ENCODE data around the gene NPC1L1.
A peak's percentile ranks its signal among the peaks of the same experiment; 100 is the strongest.

Gene NPC1L1, protein sequence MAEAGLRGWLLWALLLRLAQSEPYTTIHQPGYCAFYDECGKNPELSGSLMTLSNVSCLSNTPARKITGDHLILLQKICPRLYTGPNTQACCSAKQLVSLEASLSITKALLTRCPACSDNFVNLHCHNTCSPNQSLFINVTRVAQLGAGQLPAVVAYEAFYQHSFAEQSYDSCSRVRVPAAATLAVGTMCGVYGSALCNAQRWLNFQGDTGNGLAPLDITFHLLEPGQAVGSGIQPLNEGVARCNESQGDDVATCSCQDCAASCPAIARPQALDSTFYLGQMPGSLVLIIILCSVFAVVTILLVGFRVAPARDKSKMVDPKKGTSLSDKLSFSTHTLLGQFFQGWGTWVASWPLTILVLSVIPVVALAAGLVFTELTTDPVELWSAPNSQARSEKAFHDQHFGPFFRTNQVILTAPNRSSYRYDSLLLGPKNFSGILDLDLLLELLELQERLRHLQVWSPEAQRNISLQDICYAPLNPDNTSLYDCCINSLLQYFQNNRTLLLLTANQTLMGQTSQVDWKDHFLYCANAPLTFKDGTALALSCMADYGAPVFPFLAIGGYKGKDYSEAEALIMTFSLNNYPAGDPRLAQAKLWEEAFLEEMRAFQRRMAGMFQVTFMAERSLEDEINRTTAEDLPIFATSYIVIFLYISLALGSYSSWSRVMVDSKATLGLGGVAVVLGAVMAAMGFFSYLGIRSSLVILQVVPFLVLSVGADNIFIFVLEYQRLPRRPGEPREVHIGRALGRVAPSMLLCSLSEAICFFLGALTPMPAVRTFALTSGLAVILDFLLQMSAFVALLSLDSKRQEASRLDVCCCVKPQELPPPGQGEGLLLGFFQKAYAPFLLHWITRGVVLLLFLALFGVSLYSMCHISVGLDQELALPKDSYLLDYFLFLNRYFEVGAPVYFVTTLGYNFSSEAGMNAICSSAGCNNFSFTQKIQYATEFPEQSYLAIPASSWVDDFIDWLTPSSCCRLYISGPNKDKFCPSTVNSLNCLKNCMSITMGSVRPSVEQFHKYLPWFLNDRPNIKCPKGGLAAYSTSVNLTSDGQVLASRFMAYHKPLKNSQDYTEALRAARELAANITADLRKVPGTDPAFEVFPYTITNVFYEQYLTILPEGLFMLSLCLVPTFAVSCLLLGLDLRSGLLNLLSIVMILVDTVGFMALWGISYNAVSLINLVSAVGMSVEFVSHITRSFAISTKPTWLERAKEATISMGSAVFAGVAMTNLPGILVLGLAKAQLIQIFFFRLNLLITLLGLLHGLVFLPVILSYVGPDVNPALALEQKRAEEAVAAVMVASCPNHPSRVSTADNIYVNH (N-terminal part only)

DNA sequence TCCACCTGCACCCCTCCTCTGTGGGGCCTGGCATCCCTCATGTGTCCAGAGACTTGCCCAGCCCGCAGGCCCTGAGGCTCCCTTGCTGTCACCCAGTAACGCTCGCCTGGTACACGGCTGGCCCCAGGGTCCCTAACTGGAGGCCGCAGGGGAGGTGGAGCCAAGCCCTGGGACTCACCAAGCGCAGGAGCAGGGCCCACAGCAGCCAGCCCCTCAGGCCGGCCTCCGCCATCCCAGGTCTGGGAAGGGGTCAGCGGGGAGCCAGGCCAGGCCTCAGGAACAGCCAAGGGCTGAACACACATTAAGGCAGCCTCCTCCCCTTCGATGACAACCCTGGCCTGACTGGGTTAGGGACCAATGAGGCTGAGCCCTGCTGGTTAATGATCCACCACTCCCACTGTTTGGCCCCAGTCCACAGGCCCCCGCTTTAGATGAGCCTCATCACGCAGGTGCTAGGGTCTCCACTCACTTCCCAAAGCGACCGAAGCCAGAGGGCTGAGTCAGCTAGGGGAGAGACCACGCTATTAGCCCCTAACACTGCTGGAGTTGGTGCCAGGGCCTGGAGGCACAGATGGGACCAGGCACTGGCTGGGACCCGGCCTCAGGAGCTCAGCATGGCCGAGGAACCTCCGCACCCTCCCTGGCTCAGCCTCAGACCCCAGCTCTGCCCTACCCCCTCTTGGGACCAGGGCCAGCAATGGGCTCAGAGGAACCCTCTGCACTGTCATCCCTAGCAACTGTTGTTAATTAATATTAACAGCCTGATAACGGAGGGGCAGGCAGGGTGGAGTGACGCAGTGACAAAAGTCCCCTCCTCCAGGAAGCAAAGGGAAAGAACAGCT lies at the start of gene NPC1L1:
TSS of gene NPC1L1 (minus strand) at position 303 of the 842 bp plus-strand sequence. CDS start at position 232, 71 bp downstream.
- no peak for DNase-seq (ENCODE audit: low spot score)

DNA sequence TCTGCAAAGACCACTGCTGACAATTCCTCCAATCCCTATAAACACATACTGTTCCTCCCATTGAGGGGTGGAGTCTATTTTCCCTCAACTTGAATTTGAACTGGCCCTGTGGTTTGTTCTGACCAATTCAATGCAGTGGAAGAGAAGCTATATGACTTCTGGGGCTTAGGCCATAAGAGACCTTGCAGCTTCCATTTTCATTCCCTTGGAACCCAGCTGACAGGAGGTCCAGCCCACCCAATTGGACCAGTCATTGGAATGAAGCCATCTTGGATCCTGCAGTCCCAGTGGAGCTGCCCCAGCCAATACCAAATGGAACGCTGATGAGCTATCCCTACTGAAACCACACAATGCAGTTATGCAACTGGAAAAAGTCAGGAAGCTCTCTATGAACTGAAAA lies 49.8 kb upstream of the NPC1L1 start:
- no peak for DNase-seq (ENCODE audit: low spot score)

DNA sequence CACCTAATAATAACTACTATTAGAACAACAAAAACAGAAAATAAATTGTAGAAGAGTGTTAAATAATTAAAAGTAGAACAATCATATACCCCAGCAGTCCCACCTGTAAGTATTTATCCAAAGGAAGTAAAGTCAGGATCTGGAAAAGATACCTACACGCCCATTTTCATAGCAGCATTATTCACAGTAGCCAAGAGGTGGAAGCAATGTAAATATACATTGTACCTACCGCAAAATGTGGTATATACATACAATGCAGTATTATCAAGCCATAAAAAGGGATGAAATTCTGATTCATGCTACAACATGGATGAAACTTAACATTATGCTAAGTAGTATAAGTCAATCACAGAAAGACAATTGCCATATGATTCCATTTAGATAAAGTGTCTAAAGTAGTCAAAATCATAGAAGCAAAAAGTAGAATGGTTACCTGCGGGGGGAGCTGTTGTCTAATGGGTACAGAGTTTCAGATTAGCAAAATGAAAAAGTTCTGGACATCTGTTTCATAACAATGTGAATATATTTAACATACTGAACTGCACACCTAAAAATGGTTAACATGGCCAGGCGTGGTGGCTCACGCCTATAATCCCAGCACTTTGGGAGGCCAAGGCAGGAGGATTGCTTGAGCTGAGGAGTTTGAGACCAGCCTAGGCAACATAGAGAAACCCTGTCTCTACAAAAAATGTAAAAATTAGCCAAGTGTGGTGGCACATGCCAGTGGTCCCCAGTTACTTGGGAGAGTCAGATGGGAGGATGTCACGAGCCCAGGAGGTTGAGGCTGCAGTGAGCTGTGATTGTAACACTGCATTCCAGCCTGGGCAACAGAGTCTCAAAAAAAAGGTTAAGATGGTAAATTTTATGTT lies 46.9 kb upstream of the NPC1L1 start:
- DNase-seq (ENCODE audit: low spot score), result no peak

DNA sequence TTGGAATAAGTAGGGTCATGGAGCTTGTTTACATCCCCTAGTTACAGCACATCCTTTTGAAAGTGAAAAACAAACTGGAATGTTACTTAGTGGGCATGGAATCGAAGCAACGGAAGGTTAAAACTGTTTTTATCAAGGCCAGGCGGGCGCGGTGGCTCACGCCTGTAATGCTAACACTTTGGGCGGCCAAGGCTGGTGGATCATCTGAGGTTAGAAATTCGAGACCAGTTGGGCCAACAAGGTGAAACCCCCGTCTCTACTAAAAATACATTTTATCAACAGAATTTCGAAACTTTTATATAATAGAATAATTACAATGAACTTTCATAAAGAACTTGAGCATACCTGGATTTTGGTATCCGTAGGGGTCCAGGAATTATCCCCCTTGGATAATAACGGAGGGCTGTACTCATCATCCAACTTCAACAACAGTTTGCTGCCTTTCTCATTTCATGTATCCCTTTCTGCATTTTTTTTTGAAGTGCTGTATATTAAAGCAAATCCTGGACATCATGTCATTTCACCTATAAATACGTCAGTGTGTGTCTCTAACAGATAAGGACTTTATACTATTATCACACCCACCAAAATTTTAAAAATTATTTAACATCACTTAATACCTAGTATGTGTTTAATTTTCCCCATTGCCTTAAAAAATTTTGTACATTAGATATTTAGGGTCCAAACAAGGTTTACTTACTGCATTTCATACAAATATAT lies 42.2 kb upstream of the NPC1L1 start:
- no peak for DNase-seq (ENCODE audit: low spot score)

DNA sequence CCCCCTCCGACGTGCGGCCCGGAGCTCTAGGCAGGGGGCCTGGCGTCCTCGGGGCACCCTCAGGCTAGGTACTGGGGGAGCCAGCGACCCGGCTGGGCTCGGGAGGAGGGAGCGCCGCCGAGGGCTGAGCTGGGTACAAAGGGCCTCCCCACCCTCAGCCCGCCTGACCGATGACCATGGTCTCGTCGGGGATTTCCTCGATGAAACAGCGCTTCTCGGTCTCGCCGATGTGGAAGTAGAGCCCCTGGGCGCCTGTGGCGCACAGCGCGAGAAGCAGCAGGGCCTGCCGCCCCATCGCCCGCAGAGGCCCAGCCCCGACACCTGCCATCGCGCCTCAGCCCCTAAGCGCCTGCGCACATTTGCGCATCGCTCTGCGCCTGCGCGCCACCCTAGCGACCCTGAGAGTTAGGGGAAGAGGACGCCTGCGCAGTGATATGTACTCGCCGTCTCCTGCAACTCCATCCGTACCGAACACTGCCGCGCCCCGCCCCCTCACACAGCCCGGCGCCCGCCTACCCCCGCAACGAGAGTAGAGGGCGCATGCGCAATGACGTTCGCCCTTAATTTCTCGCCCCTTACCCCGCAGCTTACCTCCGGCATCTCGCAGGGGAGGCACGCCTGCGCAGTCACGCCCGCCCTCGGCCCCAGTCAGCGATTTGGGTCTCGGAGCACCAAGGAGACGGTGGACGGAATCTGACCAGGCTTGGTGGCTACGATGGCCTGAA lies 40.9 kb upstream of the NPC1L1 start, which contains the start of gene TMED4:
TSS of gene TMED4 (minus strand) at position 353 of the 725 bp plus-strand sequence. CDS start at position 328, 25 bp downstream.
- peak; percentile 100 for DNase-seq (ENCODE audit: low spot score)

DNA sequence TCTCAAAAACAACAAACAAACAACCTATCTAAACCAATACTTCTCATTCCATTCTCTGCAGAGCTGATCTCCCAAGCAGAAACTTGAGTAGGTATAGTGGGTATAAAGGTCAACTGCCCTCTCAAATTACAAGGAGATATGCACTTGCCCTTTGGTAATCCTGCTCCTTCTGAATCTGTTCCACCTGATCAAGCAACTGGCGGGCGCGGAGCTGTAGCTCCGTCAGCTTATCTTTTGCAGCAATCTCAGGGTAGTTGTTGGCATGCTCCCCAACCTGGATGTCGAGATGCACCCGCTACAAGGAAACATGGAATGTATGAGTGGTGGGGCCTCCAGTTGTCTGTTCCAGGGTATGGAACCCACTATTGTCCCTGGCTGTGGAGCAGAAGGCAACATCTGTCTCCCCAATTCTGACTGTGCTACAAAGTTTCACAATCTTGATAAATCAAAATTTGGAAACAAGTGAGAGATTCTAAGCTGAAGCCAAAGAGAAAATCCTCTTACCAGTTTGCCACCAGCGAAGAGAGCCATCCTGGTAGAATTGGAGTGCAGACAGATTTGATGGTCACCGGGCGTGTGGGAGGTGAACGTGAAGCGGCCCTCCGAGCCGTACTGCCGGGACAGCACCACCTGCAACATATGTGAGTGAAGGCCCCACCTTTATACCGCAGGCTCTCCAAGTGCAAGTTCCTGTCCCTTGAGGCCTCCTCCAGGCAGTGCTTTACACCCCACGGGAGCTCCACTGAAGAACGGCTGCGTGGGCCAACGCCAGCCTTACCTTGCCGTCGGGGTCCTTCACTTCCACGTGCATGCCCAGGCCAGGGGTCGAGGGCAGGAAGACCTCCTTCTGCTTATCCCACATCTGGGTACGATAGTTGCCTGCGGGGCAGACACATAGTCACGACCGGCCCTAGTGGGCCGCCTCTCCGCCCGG lies 40.1 kb upstream of the NPC1L1 start:
- no peak for DNase-seq (ENCODE audit: low spot score)

DNA sequence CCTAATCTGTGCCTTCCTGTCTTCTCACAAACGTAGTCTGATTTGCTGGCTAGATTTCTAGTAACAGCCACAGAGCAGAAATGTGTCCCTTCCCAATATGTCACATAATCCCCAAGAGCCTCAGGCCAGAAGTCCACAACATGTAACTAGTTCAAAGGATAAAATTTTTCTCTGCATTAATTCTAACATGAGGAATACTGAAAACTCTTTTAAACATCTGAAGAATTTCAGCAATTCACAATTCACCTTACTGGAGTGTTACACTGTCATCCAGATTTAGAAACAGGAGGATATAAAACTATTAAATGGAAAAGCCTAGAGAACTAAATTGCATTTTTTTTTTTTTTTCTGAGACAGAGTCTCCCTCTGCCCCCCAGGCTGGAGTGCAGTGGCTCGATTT lies 35.1 kb upstream of the NPC1L1 start:
- no peak for DNase-seq (ENCODE audit: low spot score)

DNA sequence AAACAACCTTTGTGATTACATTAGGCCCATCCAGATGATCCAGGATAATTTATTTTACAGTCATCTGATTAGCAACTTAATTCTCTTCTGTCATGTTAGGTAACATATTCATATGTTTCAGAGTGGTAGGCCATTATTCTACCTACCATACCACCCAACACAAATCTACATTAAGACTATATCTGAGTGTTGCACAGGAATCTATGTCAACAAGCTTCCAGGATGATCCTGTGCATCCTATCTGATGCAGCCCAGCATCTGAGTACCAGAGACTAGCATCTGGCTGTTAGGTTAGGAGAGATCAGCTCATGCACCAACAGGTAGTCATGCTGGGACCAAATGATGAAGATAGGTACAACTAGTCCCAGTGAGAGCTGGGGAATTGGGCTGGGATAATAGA lies 33.9 kb upstream of the NPC1L1 start:
- no peak for DNase-seq (ENCODE audit: low spot score)

DNA sequence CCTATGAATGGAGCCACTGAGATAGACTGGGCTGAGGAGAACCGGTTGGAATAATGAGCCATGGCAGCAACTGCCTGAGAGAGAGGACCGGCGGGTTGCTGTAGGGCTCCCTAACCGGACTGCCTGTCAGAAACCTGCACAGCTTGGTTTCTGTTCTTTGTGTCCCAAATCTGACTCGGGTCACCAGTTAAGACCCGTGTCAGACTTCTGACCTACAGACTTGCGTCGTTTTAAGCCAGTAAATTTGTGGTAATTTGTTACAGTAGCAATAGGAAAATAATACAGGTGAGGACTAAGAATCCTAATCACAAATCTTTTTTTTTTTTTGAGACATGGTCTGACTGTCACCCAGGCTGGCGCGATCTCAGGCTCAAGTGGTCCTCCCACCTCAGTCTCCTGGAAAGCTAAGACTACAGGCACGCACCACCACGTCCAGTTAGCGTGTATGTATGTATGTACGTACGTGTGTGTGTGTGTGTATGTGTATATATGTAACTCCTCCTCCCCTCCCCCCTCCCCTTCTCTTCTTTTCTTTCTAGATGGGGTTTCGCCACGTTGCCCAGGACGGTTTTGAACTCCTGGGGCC lies 33.2 kb upstream of the NPC1L1 start:
- no peak for DNase-seq (ENCODE audit: low spot score)

DNA sequence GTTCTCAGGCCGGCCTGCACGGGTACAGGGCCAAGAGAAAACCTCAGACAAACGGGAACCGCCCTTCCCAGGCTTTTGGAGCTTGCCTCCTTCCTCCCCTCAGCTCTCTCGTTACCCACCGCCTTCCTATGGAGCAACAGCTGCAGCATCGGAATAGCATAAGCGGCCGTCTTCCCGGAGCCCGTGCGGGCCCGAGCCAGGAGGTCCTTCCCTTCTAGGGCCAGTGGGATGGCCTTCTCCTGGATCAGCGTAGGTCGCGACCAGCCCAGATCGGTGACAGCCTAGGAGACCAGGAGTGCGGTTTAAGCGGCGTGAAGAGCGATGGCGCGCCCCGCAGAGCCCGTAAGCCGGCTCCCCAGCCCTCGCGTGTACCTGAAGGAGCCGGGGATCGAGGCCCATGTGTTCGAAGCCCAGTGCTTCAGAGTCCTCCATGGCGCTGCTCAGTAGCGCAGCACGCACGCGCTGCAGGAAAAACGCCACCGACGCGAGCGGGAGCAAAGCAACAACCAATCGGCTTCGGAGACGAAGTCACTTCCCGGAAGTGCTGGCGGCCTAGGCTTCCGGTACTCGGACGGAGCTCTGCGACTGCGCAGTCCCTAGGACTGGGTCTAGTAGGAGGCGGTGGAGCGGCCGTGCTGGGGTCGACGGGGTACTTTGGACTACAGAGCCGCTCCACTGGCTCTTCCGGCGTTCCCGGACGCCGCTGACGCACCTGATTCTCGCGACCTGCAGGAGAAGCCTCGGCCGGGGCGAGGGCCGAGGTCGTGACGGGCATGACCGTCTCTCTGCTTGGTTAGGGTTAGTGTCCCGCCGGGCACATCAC lies 32.5 kb upstream of the NPC1L1 start, which contains the start of gene DDX56:
TSS of gene DDX56 (minus strand) at position 445 of the 823 bp plus-strand sequence. CDS start at position 432, 13 bp downstream.
- peak; percentile 94 for DNase-seq (ENCODE audit: low spot score)

DNA sequence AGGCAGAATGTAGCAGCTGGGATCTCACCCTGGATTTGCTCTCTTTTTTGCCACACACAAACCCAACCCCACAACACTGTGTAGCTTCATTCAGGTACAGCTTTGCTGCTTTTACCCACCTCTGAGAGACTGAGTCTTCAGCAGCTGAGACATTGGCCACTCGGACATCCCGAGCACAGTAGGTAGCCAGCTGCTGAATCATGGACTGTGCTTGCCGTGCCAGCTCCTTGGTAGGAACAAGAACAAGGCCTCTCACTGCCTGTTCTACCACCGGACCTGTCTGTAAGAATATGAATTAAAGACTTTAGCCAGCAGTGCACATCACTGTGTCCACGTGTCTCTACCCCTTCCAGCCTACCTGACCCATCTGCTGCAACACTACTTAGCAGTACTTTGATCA lies 31.6 kb upstream of the NPC1L1 start:
- no peak for DNase-seq (ENCODE audit: low spot score)

DNA sequence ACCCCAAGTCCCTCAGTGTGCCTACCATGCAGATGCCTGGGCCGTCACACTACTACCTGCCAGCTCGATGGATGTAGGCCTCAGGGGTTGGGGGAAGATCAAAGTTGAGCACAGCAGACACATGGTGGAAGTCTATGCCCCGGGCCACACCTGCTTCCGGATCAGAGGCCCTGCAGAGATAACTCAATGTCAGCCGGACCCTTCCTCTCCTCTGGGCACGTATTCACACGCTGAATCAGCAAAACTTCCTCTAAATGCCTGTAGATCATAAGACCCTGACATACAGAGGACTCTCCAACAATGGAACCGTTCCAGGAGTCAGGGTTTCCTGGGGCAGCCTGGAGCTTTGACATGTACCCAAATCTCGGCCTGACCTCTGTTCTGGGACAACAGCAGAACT lies 28.8 kb upstream of the NPC1L1 start:
- DNase-seq (ENCODE audit: low spot score), result no peak

DNA sequence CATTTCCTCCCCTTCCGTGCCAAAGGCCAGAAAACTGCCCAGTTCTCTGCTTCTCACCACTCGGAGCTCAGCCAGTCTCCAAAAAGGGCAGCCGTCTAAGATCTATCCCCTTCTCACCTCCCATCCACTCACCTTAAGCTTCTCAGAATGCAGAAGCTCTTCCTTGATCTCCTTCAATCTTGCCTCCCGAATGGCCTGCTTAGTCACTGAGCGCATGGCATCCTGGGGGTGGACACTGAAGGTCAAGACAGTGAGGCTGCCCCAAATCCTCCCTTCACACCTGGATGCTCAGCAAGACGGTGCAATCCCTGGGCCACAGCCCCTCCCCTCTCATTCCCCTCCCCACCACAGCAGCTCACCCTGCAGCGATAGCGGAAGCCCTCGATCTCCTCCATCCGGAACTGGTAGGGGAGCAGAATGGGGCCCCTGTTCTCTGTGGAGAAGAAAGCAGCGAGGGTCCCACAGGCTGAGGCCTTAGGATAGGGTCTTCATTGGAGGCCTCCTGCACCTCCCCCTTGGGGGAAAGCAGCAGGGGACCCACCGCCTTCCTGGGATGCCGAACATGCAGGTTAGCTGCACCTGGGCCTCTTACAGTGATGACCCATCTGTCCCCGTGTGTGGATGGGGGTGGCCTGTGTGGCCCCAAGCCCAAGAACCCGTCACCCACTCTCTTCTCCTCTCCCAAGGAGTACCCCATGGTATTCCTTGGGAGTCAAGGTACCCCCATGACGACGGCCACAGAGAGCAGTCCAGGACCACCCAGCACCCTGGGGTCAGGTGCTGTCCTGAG lies 27.8 kb upstream of the NPC1L1 start:
- DNase-seq (ENCODE audit: low spot score), result no peak

DNA sequence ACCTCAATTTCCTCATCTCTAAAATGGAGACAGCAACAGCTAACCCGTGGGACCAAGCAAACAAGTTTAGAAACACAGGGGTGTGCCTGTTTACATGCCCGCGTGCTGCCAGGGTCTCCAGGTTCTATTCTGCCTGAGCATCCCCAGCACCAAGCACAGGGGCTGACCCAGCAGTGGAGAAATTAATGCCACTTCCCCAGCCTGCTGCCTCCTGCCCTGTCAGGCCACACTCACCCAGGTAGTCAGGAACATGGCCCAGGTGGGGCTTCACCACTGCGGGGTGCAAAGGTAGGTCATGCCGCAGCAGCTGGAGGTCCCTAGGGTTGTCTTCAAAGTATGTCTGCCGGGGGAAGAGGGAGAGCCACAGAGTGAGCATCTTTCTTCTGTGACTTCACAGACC lies 26.8 kb upstream of the NPC1L1 start:
- DNase-seq (ENCODE audit: low spot score), result no peak

DNA sequence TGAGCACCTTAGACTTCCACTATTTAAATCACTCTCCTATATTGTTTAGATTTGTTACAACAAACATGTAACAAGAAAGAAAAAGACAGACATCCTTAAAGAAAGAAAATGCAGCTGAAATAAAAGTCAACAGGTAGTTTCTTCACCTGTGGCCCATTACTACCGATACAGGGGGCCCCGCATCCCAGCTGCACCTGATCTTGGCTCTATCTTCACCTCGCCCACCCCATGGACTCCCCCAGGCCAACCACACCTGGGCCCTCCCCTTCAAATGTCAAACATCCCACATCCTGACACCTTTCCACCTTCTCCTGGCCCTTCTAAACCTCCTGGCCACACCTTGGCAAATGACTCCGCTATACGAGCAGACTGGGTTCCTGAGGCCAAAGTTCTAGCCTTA lies 25.6 kb upstream of the NPC1L1 start:
- no peak for DNase-seq (ENCODE audit: low spot score)

All from AG08396 (cell line).